GM23338 (cell line): ENCODE measurements around the gene ARHGEF28.

ENCODE experiments used
- CTCF ChIP-seq, 2 experiments: fragments of 200-600 bp in 1 of 2; sonication (generic) in 1 of 2; conservative IDR thresholded peaks; 2 replicates each; pipeline versions ENCODE4 v1.5.1 to v1.6.1; 2016 to 2017; ENCODE audit warnings: antibody characterized with exemption in 2 of 2, low read depth in 2 of 2, mild to moderate bottlenecking in 2 of 2, moderate library complexity in 1 of 2
- EZH2 ChIP-seq: fragments of 200-600 bp; sonication (generic); IDR thresholded peaks from one replicate; pipeline ENCODE4 v1.8.0; 2017; ENCODE audit warnings: antibody characterized with exemption, mild to moderate bottlenecking, low read depth; ENCODE audit not compliant: unreplicated experiment
- POLR2AphosphoS5 ChIP-seq: IDR thresholded peaks from 2 replicates; pipeline ENCODE4 v1.6.1; 2016; ENCODE audit warnings: antibody characterized with exemption, low read depth
- REST ChIP-seq: IDR thresholded peaks from one replicate; pipeline ENCODE4 v1.6.1; 2018; ENCODE audit warnings: antibody characterized with exemption; ENCODE audit not compliant: unreplicated experiment
- TF ChIP-seq, protein P1 (sequence below): IDR thresholded peaks from 2 replicates; pipeline ENCODE4 v1.6.1; 2016; ENCODE audit warnings: antibody characterized with exemption

DNA sequence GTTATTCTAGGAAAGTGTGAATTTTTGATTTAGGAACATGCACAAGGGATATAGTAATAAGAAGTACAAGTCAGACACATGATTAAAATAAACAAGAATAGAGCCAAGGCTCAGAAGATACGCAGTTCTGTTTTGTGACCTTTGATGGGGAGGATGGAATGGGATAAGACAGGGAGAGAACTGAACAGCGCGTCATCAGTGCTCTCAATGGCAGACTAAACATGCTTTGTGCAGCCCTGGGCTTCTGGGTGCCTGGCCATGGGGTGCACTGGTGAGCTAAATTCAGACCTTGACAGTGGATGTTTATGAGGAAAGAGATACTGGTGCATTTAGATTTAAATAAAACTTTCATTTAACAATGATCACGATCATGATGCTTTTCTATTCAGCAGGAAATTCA is 309.7 kb downstream of the ARHGEF28 start:
- no peak for TF ChIP-seq CTCF (conservative IDR thresholded peaks at IDR 0.05; ENCODE audit: low read depth in 2 of 2)
- TF ChIP-seq POLR2AphosphoS5, result no peak
- no peak for TF ChIP-seq REST
- TF ChIP-seq EZH2, result no peak
- TF ChIP-seq, protein P1, sequence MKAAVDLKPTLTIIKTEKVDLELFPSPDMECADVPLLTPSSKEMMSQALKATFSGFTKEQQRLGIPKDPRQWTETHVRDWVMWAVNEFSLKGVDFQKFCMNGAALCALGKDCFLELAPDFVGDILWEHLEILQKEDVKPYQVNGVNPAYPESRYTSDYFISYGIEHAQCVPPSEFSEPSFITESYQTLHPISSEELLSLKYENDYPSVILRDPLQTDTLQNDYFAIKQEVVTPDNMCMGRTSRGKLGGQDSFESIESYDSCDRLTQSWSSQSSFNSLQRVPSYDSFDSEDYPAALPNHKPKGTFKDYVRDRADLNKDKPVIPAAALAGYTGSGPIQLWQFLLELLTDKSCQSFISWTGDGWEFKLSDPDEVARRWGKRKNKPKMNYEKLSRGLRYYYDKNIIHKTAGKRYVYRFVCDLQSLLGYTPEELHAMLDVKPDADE, result no peak
